Astrocyte of the cerebellum (primary cell): ENCODE measurements around the gene FOXP1.

Experiments used
- DNase-seq: peaks from one replicate; pipeline ENCODE4 v3.0.0-alpha.2; 2011; ENCODE audit warnings: low read depth
- H3K4me3 ChIP-seq: 2 replicates; pipeline ENCODE4 v1.5.1; 2011; ENCODE audit warnings: mild to moderate bottlenecking, low read depth, low read length, moderate library complexity
- CTCF ChIP-seq: IDR thresholded peaks from 2 replicates; pipeline ENCODE4 v1.5.1; 2012; ENCODE audit warnings: low read length, low read depth, moderate library complexity, mild to moderate bottlenecking; ENCODE audit errors: missing control alignments
- in situ Hi-C: cut with HindIII; loops from 2 replicates; pipeline ENCODE4 v1.10.0; 2017; ENCODE audit warnings: low sequenced_read_pairs

The FOXP1 gene

GRCh38 chr3:71458895-71459294, 124.6 kb downstream of the FOXP1 start:
- in situ Hi-C loops: no loop called here
- DNase-seq: no peak
- no peak overlapping the region for H3K4me3 ChIP-seq
- TF ChIP-seq CTCF: no peak

- DNase-seq: no peak
- TF ChIP-seq CTCF: no peak
- in situ Hi-C loops: no loop called here
- H3K4me3 ChIP-seq: no peak overlapping the region
These were observed 126.7 kb downstream of the FOXP1 start for GRCh38 chr3:71456826-71457225.

GRCh38 chr3:71456156-71456555, 127.4 kb downstream of the FOXP1 start:
- H3K4me3 ChIP-seq: no peak overlapping the region
- no peak for TF ChIP-seq CTCF
- no peak for DNase-seq
- in situ Hi-C loops: no loop called here

GRCh38 chr3:71454512-71455403, 128.8 kb downstream of the FOXP1 start:
- in situ Hi-C loops: no loop called here
- H3K4me3 ChIP-seq: no peak overlapping the region
- TF ChIP-seq CTCF: no peak

GRCh38 chr3:71453822-71454511, 129.6 kb downstream of the FOXP1 start:
- in situ Hi-C loops: no loop called here
- TF ChIP-seq CTCF: no peak
- no peak overlapping the region for H3K4me3 ChIP-seq
- DNase-seq: no peak

More at GRCh38 chr3:71454512-71455403, 128.8 kb downstream of the FOXP1 start:
- no peak for DNase-seq

GRCh38 chr3:71453319-71453718, 130.2 kb downstream of the FOXP1 start:
- TF ChIP-seq CTCF: no peak
- in situ Hi-C loops: no loop called here
- DNase-seq: no peak
- no peak overlapping the region for H3K4me3 ChIP-seq
